OCI-LY7 (cell line): ENCODE results near the gene TMC4.

Experiments used
- CTCF ChIP-seq: fragments of 200-600 bp; sonication (generic); conservative IDR thresholded peaks from 2 replicates; pipeline ENCODE4 v1.5.1; 2014; ENCODE audit warnings: mild to moderate bottlenecking, antibody characterized with exemption, low read length, moderate library complexity, mixed read lengths
- EZH2phosphoT487 ChIP-seq: fragments of 200-600 bp; sonication (generic); IDR thresholded peaks from 2 replicates; pipeline ENCODE4 v1.6.1; 2018; ENCODE audit warnings: low read depth, borderline replicate concordance, mild to moderate bottlenecking, mixed run types, antibody characterized with exemption, low read length, moderate library complexity, mixed read lengths

GRCh38 chr19:54133312-54133956 is 39.5 kb downstream of the TMC4 start:
- TF ChIP-seq CTCF, result no peak
- TF ChIP-seq EZH2phosphoT487, result no peak
